Nephron progenitor cell (in vitro differentiated cells): ENCODE data around the gene PTPRJ.

Experiments
- DNase-seq: peaks from one replicate; pipeline ENCODE4 v3.0.0; 2021
- H3K27ac Mint-ChIP-seq: 2 replicates; pipeline ENCODE4 v1.8.0; 2021; ENCODE audit warnings: mild to moderate bottlenecking, moderate library complexity, mixed read lengths
- H3K27me3 Mint-ChIP-seq: 2 replicates; pipeline ENCODE4 v1.8.0; 2021; ENCODE audit warnings: mild to moderate bottlenecking, low read depth, mixed read lengths; ENCODE audit not compliant: poor library complexity
- H3K36me3 Mint-ChIP-seq: 2 replicates; pipeline ENCODE4 v1.8.0; 2021; ENCODE audit warnings: low read depth, mixed read lengths
- H3K4me1 Mint-ChIP-seq: 2 replicates; pipeline ENCODE4 v1.8.0; 2021; ENCODE audit warnings: mixed read lengths
- H3K4me3 Mint-ChIP-seq: 2 replicates; pipeline ENCODE4 v1.8.0; 2021; ENCODE audit warnings: mild to moderate bottlenecking, moderate library complexity, mixed read lengths
- H3K9me3 Mint-ChIP-seq: 2 replicates; pipeline ENCODE4 v1.8.0; 2021; ENCODE audit warnings: mild to moderate bottlenecking, moderate library complexity, mixed read lengths
- TF ChIP-seq, protein P1 (sequence below): fragments of 200-600 bp; sonication (generic); IDR thresholded peaks from 2 replicates; pipeline ENCODE4 v1.5.0; 2021; ENCODE audit warnings: antibody characterized with exemption

PTPRJ gene

DNA sequence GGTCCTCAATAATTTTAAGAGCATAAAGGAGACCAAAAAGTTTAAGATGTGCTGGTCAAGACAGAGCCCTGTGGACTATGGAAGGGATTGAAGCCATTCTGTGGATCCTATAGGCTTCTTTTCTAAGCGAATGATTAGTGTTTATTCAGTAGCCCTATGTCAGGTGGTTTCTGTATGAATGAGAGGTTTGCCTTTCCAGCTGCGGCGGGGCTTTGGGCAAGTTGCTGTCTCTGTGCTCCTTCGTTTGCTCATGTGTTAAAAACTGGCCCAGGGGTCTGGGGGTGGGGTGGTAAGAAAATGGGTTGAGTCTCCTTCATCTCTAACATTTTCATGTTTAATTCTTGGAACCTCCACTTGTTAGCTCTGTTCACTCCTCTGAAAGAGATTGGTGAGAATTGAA is 105.3 kb downstream of the PTPRJ start:
- peak overlapping the region; percentile 59 for H3K27ac Mint-ChIP-seq
- DNase-seq, result no peak
- peaks cover 29% of the 10 kb centered on the region for H3K4me1 Mint-ChIP-seq

DNA sequence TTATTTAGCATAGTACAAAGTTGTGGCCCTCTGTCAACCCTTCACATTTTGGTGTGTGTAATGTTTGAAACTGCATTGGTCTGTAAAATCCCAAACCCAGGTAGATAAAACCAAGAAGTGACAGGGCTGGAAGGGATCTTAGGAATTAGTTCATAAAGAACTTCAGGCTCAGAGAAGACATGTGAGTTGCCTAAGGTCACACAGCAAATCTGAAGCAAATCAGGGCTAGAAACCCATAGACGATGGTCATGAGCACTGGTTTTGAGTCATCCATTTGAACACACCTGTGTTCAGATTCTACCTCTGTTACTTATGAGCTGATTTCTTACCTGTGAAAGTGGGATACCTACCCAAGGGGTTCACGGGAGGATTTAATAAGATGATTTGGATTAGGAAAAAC is 107.1 kb downstream of the PTPRJ start:
- H3K36me3 Mint-ChIP-seq, result peaks cover 9% of the 10 kb centered on the region

More for the DNA sequence above, 105.3 kb downstream of the PTPRJ start:
- Mint-ChIP-seq H3K9me3 (peaks cover 4% of the 10 kb centered on the region), H3K36me3 (peaks cover 9% of the 10 kb centered on the region), H3K27me3 (peaks cover 2% of the 10 kb centered on the region), H3K4me3 (no peak overlapping the region)
- TF ChIP-seq, protein P1, sequence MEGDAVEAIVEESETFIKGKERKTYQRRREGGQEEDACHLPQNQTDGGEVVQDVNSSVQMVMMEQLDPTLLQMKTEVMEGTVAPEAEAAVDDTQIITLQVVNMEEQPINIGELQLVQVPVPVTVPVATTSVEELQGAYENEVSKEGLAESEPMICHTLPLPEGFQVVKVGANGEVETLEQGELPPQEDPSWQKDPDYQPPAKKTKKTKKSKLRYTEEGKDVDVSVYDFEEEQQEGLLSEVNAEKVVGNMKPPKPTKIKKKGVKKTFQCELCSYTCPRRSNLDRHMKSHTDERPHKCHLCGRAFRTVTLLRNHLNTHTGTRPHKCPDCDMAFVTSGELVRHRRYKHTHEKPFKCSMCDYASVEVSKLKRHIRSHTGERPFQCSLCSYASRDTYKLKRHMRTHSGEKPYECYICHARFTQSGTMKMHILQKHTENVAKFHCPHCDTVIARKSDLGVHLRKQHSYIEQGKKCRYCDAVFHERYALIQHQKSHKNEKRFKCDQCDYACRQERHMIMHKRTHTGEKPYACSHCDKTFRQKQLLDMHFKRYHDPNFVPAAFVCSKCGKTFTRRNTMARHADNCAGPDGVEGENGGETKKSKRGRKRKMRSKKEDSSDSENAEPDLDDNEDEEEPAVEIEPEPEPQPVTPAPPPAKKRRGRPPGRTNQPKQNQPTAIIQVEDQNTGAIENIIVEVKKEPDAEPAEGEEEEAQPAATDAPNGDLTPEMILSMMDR, result no peak

DNA sequence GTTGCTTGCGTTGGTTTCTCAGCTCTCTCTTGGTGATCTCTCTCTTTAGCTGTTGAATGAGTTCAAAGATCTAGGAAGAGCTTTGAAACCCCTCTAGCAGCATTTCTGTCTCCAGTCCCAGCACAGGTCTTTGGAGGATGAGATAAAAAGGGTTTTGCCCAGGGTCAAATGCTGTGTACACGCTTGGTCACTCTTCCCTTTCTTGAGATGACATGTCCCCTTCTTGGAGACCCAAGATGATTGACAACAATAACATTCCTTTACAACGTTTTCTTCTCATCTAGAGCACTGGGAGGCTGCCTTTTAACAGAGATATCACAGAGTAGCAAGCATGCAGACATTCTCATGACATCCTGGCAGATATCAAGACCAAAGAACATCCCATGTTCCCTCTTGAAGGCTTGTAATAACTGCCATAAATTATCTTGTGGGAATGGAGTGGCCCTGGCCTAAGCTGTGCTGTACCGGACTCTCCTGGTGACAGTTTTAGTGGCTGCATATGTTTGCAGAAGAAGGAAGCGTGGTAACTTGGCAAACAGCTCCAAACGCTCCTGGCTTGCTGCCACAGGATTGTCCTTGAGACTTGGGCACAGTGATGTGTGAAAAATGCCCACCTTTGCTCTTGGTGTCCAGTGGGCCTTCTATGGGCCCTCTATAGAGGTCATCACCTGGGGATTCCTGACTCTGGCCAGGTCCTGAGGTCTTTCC is 107.8 kb downstream of the PTPRJ start:
- Mint-ChIP-seq H3K27ac (peak overlapping the region; percentile 62), H3K36me3 (peaks cover 9% of the 10 kb centered on the region), H3K4me1 (peaks cover 32% of the 10 kb centered on the region), H3K9me3 (peaks cover 4% of the 10 kb centered on the region), H3K4me3 (no peak overlapping the region), H3K27me3 (no peaks in the 10 kb centered on the region)
- no peak for DNase-seq
- TF ChIP-seq, protein P1, result no peak

More for the DNA sequence above, 107.1 kb downstream of the PTPRJ start:
- Mint-ChIP-seq H3K9me3 (peaks cover 4% of the 10 kb centered on the region), H3K27me3 (no peaks in the 10 kb centered on the region), H3K4me1 (peaks cover 28% of the 10 kb centered on the region), H3K27ac (no peak overlapping the region), H3K4me3 (no peak overlapping the region)
- TF ChIP-seq, protein P1, result no peak
- no peak for DNase-seq

- peaks cover 5% of the 10 kb centered on the region for H3K36me3 Mint-ChIP-seq
- no peak for DNase-seq
- H3K27ac Mint-ChIP-seq, result no peak overlapping the region
- H3K4me1 Mint-ChIP-seq, result peaks cover 37% of the 10 kb centered on the region
- H3K4me3 Mint-ChIP-seq, result no peak overlapping the region
- peaks cover 4% of the 10 kb centered on the region for H3K9me3 Mint-ChIP-seq
- no peaks in the 10 kb centered on the region for H3K27me3 Mint-ChIP-seq
- TF ChIP-seq, protein P1, result no peak
These were observed 108.3 kb downstream of the PTPRJ start for GRCh38 chr11:48088682-48089050.

GRCh38 chr11:48090174-48090573 is 109.8 kb downstream of the PTPRJ start:
- TF ChIP-seq, protein P1, result no peak
- no peak overlapping the region for H3K4me3 Mint-ChIP-seq
- no peaks in the 10 kb centered on the region for H3K36me3 Mint-ChIP-seq
- H3K27ac Mint-ChIP-seq, result no peak overlapping the region
- H3K4me1 Mint-ChIP-seq, result peaks cover 52% of the 10 kb centered on the region
- no peak for DNase-seq
- no peaks in the 10 kb centered on the region for H3K9me3 Mint-ChIP-seq
- no peaks in the 10 kb centered on the region for H3K27me3 Mint-ChIP-seq
